VCaP (cell line): Measurements from ENCODE around the gene ZNF132.

Source experiments
- H3K27ac ChIP-seq: fragments of 450-650 bp; 2 replicates; pipeline ENCODE4 v1.5.1; 2017
- TF ChIP-seq, protein P1 (sequence below): fragments of 450-650 bp; conservative IDR thresholded peaks from 2 replicates; pipeline ENCODE4 v1.5.1; 2017; ENCODE audit warnings: mild to moderate bottlenecking, moderate library complexity

Gene ZNF132

GRCh38 chr19:58440556-58440955 lies 603 bp upstream of the ZNF132 start:
- H3K27ac ChIP-seq: no peak overlapping the region

GRCh38 chr19:58434217-58434616 lies 5.7 kb downstream of the ZNF132 start:
- H3K27ac ChIP-seq: no peak overlapping the region
- TF ChIP-seq, protein P1, sequence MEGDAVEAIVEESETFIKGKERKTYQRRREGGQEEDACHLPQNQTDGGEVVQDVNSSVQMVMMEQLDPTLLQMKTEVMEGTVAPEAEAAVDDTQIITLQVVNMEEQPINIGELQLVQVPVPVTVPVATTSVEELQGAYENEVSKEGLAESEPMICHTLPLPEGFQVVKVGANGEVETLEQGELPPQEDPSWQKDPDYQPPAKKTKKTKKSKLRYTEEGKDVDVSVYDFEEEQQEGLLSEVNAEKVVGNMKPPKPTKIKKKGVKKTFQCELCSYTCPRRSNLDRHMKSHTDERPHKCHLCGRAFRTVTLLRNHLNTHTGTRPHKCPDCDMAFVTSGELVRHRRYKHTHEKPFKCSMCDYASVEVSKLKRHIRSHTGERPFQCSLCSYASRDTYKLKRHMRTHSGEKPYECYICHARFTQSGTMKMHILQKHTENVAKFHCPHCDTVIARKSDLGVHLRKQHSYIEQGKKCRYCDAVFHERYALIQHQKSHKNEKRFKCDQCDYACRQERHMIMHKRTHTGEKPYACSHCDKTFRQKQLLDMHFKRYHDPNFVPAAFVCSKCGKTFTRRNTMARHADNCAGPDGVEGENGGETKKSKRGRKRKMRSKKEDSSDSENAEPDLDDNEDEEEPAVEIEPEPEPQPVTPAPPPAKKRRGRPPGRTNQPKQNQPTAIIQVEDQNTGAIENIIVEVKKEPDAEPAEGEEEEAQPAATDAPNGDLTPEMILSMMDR: no peak

More at GRCh38 chr19:58440556-58440955, 603 bp upstream of the ZNF132 start:
- TF ChIP-seq, protein P1: no peak

GRCh38 chr19:58429745-58430144 lies 10.2 kb downstream of the ZNF132 start:
- no peak overlapping the region for H3K27ac ChIP-seq
- TF ChIP-seq, protein P1: no peak

- TF ChIP-seq, protein P1: no peak
These were observed 11.3 kb downstream of the ZNF132 start for GRCh38 chr19:58428617-58429016.

DNA sequence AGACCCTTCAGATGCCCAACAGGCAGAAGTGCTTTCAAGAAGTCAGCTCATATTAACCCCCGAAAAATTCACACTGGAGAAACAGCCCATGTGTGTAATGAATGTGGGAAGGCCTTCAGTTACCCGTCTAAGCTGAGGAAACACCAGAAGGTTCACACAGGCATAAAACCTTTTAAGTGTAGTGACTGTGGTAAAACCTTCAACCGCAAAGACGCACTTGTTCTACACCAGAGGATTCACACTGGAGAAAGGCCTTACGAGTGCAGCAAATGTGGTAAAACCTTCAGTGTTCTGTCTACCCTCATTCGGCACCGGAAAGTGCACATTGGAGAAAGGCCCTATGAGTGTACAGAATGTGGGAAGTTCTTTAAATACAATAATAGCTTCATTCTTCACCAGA lies 22.9 kb downstream of the ZNF132 start:
- H3K27ac ChIP-seq: no peak overlapping the region
- TF ChIP-seq, protein P1: no peak

More at GRCh38 chr19:58428617-58429016, 11.3 kb downstream of the ZNF132 start:
- H3K27ac ChIP-seq: no peak overlapping the region

DNA sequence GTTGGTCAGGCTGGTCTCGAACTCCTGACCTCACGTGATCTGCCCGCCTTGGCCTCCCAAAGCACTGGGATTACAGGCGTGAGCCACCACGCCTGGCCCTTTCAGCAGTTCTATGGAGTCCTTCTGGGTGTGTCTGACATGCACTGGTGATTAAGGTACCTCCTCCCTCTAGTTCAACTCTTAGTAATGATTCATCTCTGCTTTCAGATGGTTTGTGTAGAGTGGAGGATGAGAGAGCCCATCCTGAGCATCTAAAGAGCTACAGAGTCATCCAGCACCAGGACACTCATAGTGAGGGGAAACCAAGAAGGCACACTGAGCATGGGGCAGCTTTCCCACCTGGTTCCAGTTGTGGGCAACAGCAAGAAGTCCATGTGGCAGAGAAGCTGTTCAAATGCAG lies 23.3 kb downstream of the ZNF132 start:
- no peak overlapping the region for H3K27ac ChIP-seq
- TF ChIP-seq, protein P1: no peak

- peak overlapping the region; percentile 92 for H3K27ac ChIP-seq
- TF ChIP-seq, protein P1: no peak
These were observed 30.8 kb downstream of the ZNF132 start for GRCh38 chr19:58409010-58409790.
